Activated naive CD4-positive, alpha-beta T cell treated with anti-CD3 and anti-CD28 coated beads, Interleukin-2, amount 50 U/mL, for 72 hours (primary cell): ENCODE results near the gene DNM3. TPM values are rescaled to one million over a fixed set of nuclear protein-coding genes. Genes with fewer than 3 reads are reported as not detected.
A peak's percentile ranks its signal among the peaks of the same experiment; 100 is the strongest.

Source experiments
- ATAC-seq, 2 donors: fragments of 150-1000 bp; cut with Tn5 transposase; 2 replicates each; pipeline ENCODE4 v1.10.0; 2021; ENCODE audit warnings: mild to moderate bottlenecking in 2 of 2, moderate library complexity in 2 of 2
- DNase-seq, 2 donors: peaks; one replicate each; pipeline ENCODE4 v3.0.0; 2021 to 2022; ENCODE audit warnings: low spot score in 2 of 2
- H3K27ac Mint-ChIP-seq, 2 donors: one replicate each; pipeline ENCODE4 v1.8.0; 2022; ENCODE audit warnings: mild to moderate bottlenecking in 2 of 2, mixed read lengths in 2 of 2
- H3K36me3 Mint-ChIP-seq, 2 donors: one replicate each; pipeline ENCODE4 v1.8.0; 2022; ENCODE audit warnings: mixed read lengths in 2 of 2
- H3K9me3 Mint-ChIP-seq, 2 donors: one replicate each; pipeline ENCODE4 v1.8.0; 2022; ENCODE audit warnings: mixed read lengths in 2 of 2
- total RNA-seq, 2 donors: library from RNA; stranded (reverse); gene quantifications; one replicate each; pipeline ENCODE4 v1.2.3, GENCODE V29; 2022

The DNM3 gene
- total RNA-seq, 2 donors from 2014 or later = 2.6 to 4.5 TPM

- DNase-seq = no peak
- no peaks in the 10 kb centered on the region for H3K36me3 Mint-ChIP-seq
- no peak overlapping the region for H3K27ac Mint-ChIP-seq
- no peaks in the 10 kb centered on the region for H3K9me3 Mint-ChIP-seq
- ATAC-seq = peak; percentile 18 to 65
Observed at GRCh38 chr1:172273647-172274396, 432.5 kb downstream of the DNM3 start.

- Mint-ChIP-seq H3K36me3 (no peaks in the 10 kb centered on the region), H3K9me3 (no peaks in the 10 kb centered on the region), H3K27ac (no peak overlapping the region)
- DNase-seq (no peak), ATAC-seq (no peak)
Observed at GRCh38 chr1:172275478-172275877, 434.2 kb downstream of the DNM3 start.

- DNase-seq (no peak), ATAC-seq (no peak)
- no peaks in the 10 kb centered on the region for H3K36me3 Mint-ChIP-seq
- H3K27ac Mint-ChIP-seq = no peak overlapping the region
- H3K9me3 Mint-ChIP-seq = no peaks in the 10 kb centered on the region
Observed at GRCh38 chr1:172276120-172276818, 435.0 kb downstream of the DNM3 start.

- peaks cover 0 to 4% of the 10 kb centered on the region in 2 donors for H3K36me3 Mint-ChIP-seq
- peaks cover 0 to 3% of the 10 kb centered on the region in 2 donors for H3K9me3 Mint-ChIP-seq
- H3K27ac Mint-ChIP-seq = no peak overlapping the region
- no peak for DNase-seq
- ATAC-seq = no peak
Observed at GRCh38 chr1:172277275-172277674, 436.0 kb downstream of the DNM3 start.

- peaks cover 0 to 5% of the 10 kb centered on the region in 2 donors for H3K36me3 Mint-ChIP-seq
- H3K9me3 Mint-ChIP-seq = peaks cover 0 to 7% of the 10 kb centered on the region in 2 donors
- DNase-seq = no peak
- no peak overlapping the region for H3K27ac Mint-ChIP-seq
- no peak for ATAC-seq
Observed at GRCh38 chr1:172277989-172278388, 436.7 kb downstream of the DNM3 start.

GRCh38 chr1:172278478-172278877 is 437.2 kb downstream of the DNM3 start:
- DNase-seq (no peak), ATAC-seq (no peak)
- peaks cover 0 to 5% of the 10 kb centered on the region in 2 donors for H3K36me3 Mint-ChIP-seq

GRCh38 chr1:172279939-172280636 is 438.8 kb downstream of the DNM3 start:
- ATAC-seq (no peak), DNase-seq (no peak)
- H3K36me3 Mint-ChIP-seq = peaks cover 0 to 5% of the 10 kb centered on the region in 2 donors
- no peak overlapping the region for H3K27ac Mint-ChIP-seq
- H3K9me3 Mint-ChIP-seq = peaks cover 0 to 10% of the 10 kb centered on the region in 2 donors

More at GRCh38 chr1:172278478-172278877, 437.2 kb downstream of the DNM3 start:
- Mint-ChIP-seq H3K9me3 (peaks cover 0 to 10% of the 10 kb centered on the region in 2 donors), H3K27ac (no peak overlapping the region)

GRCh38 chr1:172283766-172284165 is 442.5 kb downstream of the DNM3 start:
- Mint-ChIP-seq H3K9me3 (peaks cover 0 to 10% of the 10 kb centered on the region in 2 donors), H3K36me3 (peaks cover 0 to 5% of the 10 kb centered on the region in 2 donors), H3K27ac (no peak overlapping the region)
- ATAC-seq = no peak
- no peak for DNase-seq

- no peak for ATAC-seq
- peaks cover 0 to 5% of the 10 kb centered on the region in 2 donors for H3K36me3 Mint-ChIP-seq
Observed at GRCh38 chr1:172286629-172287076, 445.4 kb downstream of the DNM3 start.

GRCh38 chr1:172287208-172287607 is 445.9 kb downstream of the DNM3 start:
- DNase-seq (no peak), ATAC-seq (no peak)
- Mint-ChIP-seq H3K9me3 (peaks cover 0 to 7% of the 10 kb centered on the region in 2 donors), H3K36me3 (peaks cover 0 to 2% of the 10 kb centered on the region in 2 donors), H3K27ac (no peak overlapping the region)

More at GRCh38 chr1:172286629-172287076, 445.4 kb downstream of the DNM3 start:
- peaks cover 0 to 10% of the 10 kb centered on the region in 2 donors for H3K9me3 Mint-ChIP-seq
- no peak overlapping the region for H3K27ac Mint-ChIP-seq
- DNase-seq = no peak

GRCh38 chr1:172288581-172288980 is 447.3 kb downstream of the DNM3 start:
- H3K27ac Mint-ChIP-seq = no peak overlapping the region
- no peak for DNase-seq
- no peaks in the 10 kb centered on the region for H3K9me3 Mint-ChIP-seq
- no peak for ATAC-seq
- no peaks in the 10 kb centered on the region for H3K36me3 Mint-ChIP-seq

GRCh38 chr1:172289448-172289847 is 448.1 kb downstream of the DNM3 start:
- H3K9me3 Mint-ChIP-seq = no peaks in the 10 kb centered on the region
- ATAC-seq (no peak), DNase-seq (no peak)
- H3K36me3 Mint-ChIP-seq = no peaks in the 10 kb centered on the region
- H3K27ac Mint-ChIP-seq = no peak overlapping the region

GRCh38 chr1:172292840-172293239 is 451.5 kb downstream of the DNM3 start:
- ATAC-seq = no peak
- Mint-ChIP-seq H3K27ac (no peak overlapping the region), H3K36me3 (no peaks in the 10 kb centered on the region), H3K9me3 (no peaks in the 10 kb centered on the region)
- no peak for DNase-seq

- ATAC-seq = no peak
- no peak overlapping the region for H3K27ac Mint-ChIP-seq
- no peaks in the 10 kb centered on the region for H3K36me3 Mint-ChIP-seq
- no peak for DNase-seq
- H3K9me3 Mint-ChIP-seq = no peaks in the 10 kb centered on the region
Observed at GRCh38 chr1:172293429-172293828, 452.1 kb downstream of the DNM3 start.

GRCh38 chr1:172298141-172298540 is 456.8 kb downstream of the DNM3 start:
- ATAC-seq (no peak), DNase-seq (no peak)
- Mint-ChIP-seq H3K27ac (no peak overlapping the region), H3K9me3 (peaks cover 3 to 16% of the 10 kb centered on the region in 2 donors), H3K36me3 (peaks cover 9 to 21% of the 10 kb centered on the region in 2 donors)

- Mint-ChIP-seq H3K36me3 (peaks cover 12 to 27% of the 10 kb centered on the region in 2 donors), H3K27ac (no peak overlapping the region), H3K9me3 (peaks cover 6 to 20% of the 10 kb centered on the region in 2 donors)
- ATAC-seq (no peak), DNase-seq (no peak)
Observed at GRCh38 chr1:172298911-172299310, 457.6 kb downstream of the DNM3 start.

- Mint-ChIP-seq H3K36me3 (peaks cover 14 to 27% of the 10 kb centered on the region in 2 donors), H3K27ac (no peak overlapping the region), H3K9me3 (peaks cover 8 to 21% of the 10 kb centered on the region in 2 donors)
- ATAC-seq = no peak
- DNase-seq = no peak
Observed at GRCh38 chr1:172299515-172299914, 458.2 kb downstream of the DNM3 start.
